H7 (cell line): ENCODE data around the gene CCDC27. TPM values are rescaled to one million over a fixed set of nuclear protein-coding genes. Genes with fewer than 3 reads are reported as not detected.
"Not testable (repeated sequence)": the region's sequence is repeated elsewhere in the genome, so short reads cannot be mapped to it uniquely, and the experiment has no call there.

Experiments
- DNase-seq: peaks from one replicate; pipeline ENCODE4 v3.0.0; 2012
- H3K27me3 ChIP-seq: 2 replicates; pipeline ENCODE4 v1.6.0; 2011; ENCODE audit warnings: mild to moderate bottlenecking, low read length; ENCODE audit not compliant: control insufficient read depth, insufficient read depth
- H3K36me3 ChIP-seq: replicated peaks from 2 replicates; pipeline ENCODE4 v1.5.1; 2011; ENCODE audit warnings: low read length; ENCODE audit not compliant: control insufficient read depth, insufficient read depth
- H3K4me3 ChIP-seq: 2 replicates; pipeline ENCODE4 v1.5.1; 2011; ENCODE audit warnings: low read depth, mild to moderate bottlenecking, control low read depth, low read length, moderate library complexity; ENCODE audit not compliant: insufficient read depth
- total RNA-seq: library from RNA; depleted of rRNA; stranded (reverse); fragments of >200 nt; shearing (Covaris generic); gene quantifications from 2 replicates; pipeline ENCODE4 v1.2.3, GENCODE V29; 2014

Gene CCDC27
- total RNA-seq, 1 experiment from 2014 or later = 0.07 TPM

GRCh38 chr1:3748316-3748900 is 3.8 kb upstream of the CCDC27 start:
- H3K4me3 ChIP-seq, H3K36me3 ChIP-seq, DNase-seq, H3K27me3 ChIP-seq: not testable (repeated sequence)

GRCh38 chr1:3749512-3749911 is 2.7 kb upstream of the CCDC27 start:
- DNase-seq = no peak
- Histone ChIP-seq H3K27me3 (peaks cover 2% of the 10 kb centered on the region; the same call in 1 of the 2 replicates), H3K36me3 (no peaks in the 10 kb centered on the region), H3K4me3 (no peak overlapping the region)

GRCh38 chr1:3750741-3751140 is 1.5 kb upstream of the CCDC27 start:
- DNase-seq = no peak

GRCh38 chr1:3753656-3754454 is 1.6 kb downstream of the CCDC27 start:
- no peak for DNase-seq
- Histone ChIP-seq H3K36me3 (no peaks in the 10 kb centered on the region), H3K4me3 (no peak overlapping the region), H3K27me3 (peaks cover 4% of the 10 kb centered on the region)

More at GRCh38 chr1:3750741-3751140, 1.5 kb upstream of the CCDC27 start:
- Histone ChIP-seq H3K27me3 (peaks cover 2% of the 10 kb centered on the region; the same call in 1 of the 2 replicates), H3K36me3 (no peaks in the 10 kb centered on the region), H3K4me3 (no peak overlapping the region)

- Histone ChIP-seq H3K4me3 (no peak overlapping the region), H3K36me3 (no peaks in the 10 kb centered on the region), H3K27me3 (peaks cover 2% of the 10 kb centered on the region)
- no peak for DNase-seq
Observed at GRCh38 chr1:3756394-3756793, 4.1 kb downstream of the CCDC27 start.

GRCh38 chr1:3759164-3759563 is 6.9 kb downstream of the CCDC27 start:
- Histone ChIP-seq H3K4me3 (no peak overlapping the region), H3K36me3 (no peaks in the 10 kb centered on the region), H3K27me3 (peaks cover 2% of the 10 kb centered on the region)
- no peak for DNase-seq

GRCh38 chr1:3759796-3760195 is 7.5 kb downstream of the CCDC27 start:
- no peak for DNase-seq
- H3K36me3 ChIP-seq = no peaks in the 10 kb centered on the region
- no peak overlapping the region for H3K4me3 ChIP-seq
- peaks cover 2% of the 10 kb centered on the region for H3K27me3 ChIP-seq

- no peak overlapping the region for H3K4me3 ChIP-seq
- DNase-seq = no peak
- H3K36me3 ChIP-seq = no peaks in the 10 kb centered on the region
- H3K27me3 ChIP-seq = peaks cover under 1% of the 10 kb centered on the region
Observed at GRCh38 chr1:3761296-3762010, 9.2 kb downstream of the CCDC27 start.

- no peaks in the 10 kb centered on the region; the same call in 1 of the 2 replicates for H3K27me3 ChIP-seq
- H3K36me3 ChIP-seq = no peaks in the 10 kb centered on the region
- H3K4me3 ChIP-seq = no peak overlapping the region
- DNase-seq = no peak
Observed at GRCh38 chr1:3762151-3762872, 10.1 kb downstream of the CCDC27 start.

GRCh38 chr1:3762873-3763228 is 10.6 kb downstream of the CCDC27 start:
- H3K36me3 ChIP-seq = no peaks in the 10 kb centered on the region
- H3K27me3 ChIP-seq = no peaks in the 10 kb centered on the region; the same call in 1 of the 2 replicates
- no peak overlapping the region for H3K4me3 ChIP-seq
- DNase-seq = no peak

- no peaks in the 10 kb centered on the region; the same call in 1 of the 2 replicates for H3K36me3 ChIP-seq
- H3K27me3 ChIP-seq = no peaks in the 10 kb centered on the region; the same call in none of the 2 replicates
- no peak overlapping the region for H3K4me3 ChIP-seq
- DNase-seq = no peak
Observed at GRCh38 chr1:3763351-3764125, 11.3 kb downstream of the CCDC27 start.

GRCh38 chr1:3767328-3767925 is 15.2 kb downstream of the CCDC27 start:
- no peak for DNase-seq
- no peaks in the 10 kb centered on the region; the same call in 1 of the 2 replicates for H3K36me3 ChIP-seq
- no peak overlapping the region for H3K4me3 ChIP-seq
- H3K27me3 ChIP-seq = peaks cover 7% of the 10 kb centered on the region

- H3K27me3 ChIP-seq = peaks cover 11% of the 10 kb centered on the region
- no peak for DNase-seq
- no peak overlapping the region for H3K4me3 ChIP-seq
- H3K36me3 ChIP-seq = no peaks in the 10 kb centered on the region; the same call in 1 of the 2 replicates
Observed at GRCh38 chr1:3768811-3769390, 16.7 kb downstream of the CCDC27 start.
